Chondrocyte (in vitro differentiated cells): ENCODE measurements around the gene CXCR5. TPM values are rescaled to one million over a fixed set of nuclear protein-coding genes. Genes with fewer than 3 reads are reported as not detected.

Experiments
- DNase-seq: peaks from one replicate; pipeline ENCODE4 v3.0.0; 2021; ENCODE audit warnings: mixed read lengths, low spot score
- H3K27ac Mint-ChIP-seq: one replicate; pipeline ENCODE4 v1.8.0; 2021; ENCODE audit warnings: mild to moderate bottlenecking, moderate library complexity, mixed read lengths; ENCODE audit not compliant: unreplicated experiment
- H3K27me3 Mint-ChIP-seq: 2 replicates; pipeline ENCODE4 v1.8.0; 2021; ENCODE audit warnings: low read depth, mixed read lengths
- H3K36me3 Mint-ChIP-seq: 2 replicates; pipeline ENCODE4 v1.8.0; 2021; ENCODE audit warnings: low read depth, mixed read lengths
- H3K4me1 Mint-ChIP-seq: 2 replicates; pipeline ENCODE4 v1.8.0; 2021; ENCODE audit warnings: low read depth, mild to moderate bottlenecking, mixed read lengths
- H3K4me3 Mint-ChIP-seq: one replicate; pipeline ENCODE4 v1.8.0; 2021; ENCODE audit warnings: mild to moderate bottlenecking, moderate library complexity, mixed read lengths; ENCODE audit not compliant: unreplicated experiment
- H3K9me3 Mint-ChIP-seq: 2 replicates; pipeline ENCODE4 v1.8.0; 2021; ENCODE audit warnings: low read depth, mixed read lengths
- CTCF ChIP-seq: fragments of 200-600 bp; sonication (generic); IDR thresholded peaks from 2 replicates; pipeline ENCODE4 v1.5.0; 2021; ENCODE audit warnings: antibody characterized with exemption, mild to moderate bottlenecking, moderate library complexity
- total RNA-seq: library from RNA; stranded (reverse); gene quantifications from 3 replicates; pipeline ENCODE4 v1.2.1, GENCODE V29; 2021

Gene CXCR5
- total RNA-seq, 1 donor from 2014 or later: 0.07 TPM

DNA sequence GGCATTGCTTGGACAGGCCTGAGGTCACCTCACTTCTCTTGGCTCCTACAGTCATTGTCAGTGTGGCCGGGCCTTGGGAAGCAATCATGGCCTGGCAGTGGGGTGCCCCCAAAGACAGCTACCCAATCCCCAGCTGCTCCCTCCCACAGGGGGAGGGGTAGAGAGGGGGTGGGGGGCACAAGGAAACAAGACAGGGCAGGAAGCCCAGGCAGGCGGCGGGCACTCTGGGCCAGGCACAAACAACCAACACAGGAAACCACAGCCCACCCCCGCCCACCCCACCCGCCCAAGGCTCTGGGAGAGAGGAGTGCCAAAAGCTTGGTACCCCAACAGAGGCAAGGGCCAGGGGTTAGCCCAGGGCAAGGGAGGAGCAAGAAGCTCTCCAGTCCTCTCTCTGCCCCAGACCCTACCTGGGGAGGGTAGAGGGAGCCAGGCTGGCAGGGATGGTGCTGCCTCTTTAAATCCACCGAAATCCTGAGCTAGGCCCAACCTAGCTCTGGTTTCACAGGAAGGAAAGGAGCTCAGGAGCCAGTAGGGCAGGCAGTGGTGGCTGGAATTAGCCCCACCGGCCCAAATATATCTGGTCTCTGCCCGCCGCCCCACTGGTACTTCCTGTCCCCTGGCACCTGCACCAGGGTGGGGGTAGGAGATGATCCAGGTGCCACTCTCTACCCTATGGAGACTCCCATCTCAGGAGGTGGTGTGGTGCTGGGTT is 29.9 kb downstream of the CXCR5 start:
- no peak for TF ChIP-seq CTCF
- Mint-ChIP-seq H3K27ac (peak overlapping the region; percentile 100), H3K9me3 (no peaks in the 10 kb centered on the region), H3K27me3 (no peaks in the 10 kb centered on the region), H3K4me1 (peaks cover 91% of the 10 kb centered on the region), H3K4me3 (peak overlapping the region; percentile 40), H3K36me3 (no peaks in the 10 kb centered on the region)
- DNase-seq: no peak

DNA sequence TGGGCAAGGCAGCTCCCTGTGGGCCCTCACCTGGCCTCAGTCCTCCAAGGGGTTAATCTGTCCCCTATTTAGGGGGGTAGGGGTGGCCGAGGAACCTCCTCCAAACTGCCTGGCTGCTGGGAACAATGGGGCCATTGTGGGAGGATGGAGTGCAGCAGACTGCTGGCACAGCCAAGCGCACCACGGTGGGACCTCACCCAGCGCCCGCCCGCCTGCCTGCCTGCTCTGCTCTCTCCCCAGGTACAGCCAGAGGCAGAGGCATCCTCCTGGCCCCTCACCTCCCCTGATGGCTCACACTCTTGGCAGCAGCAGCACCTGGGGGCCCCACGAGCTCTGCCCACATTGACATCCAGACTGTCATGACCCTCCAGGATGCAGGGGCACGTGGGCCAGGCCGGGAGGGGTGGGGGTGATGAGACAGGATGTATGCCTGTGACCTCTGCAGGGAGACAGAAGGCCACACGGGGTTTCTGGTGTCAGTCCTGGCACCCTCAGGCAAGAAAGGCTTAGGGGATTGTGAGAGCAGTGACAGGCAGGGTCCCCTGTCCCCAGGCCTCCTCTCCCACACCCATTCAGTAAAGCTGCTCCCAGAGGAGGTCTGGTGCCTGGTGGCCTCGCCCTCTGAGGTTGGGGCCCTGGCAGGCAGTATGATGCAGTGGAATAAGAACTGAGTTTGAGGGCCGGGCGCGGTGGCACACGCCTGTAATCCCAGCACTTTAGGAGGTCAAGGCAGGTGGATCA is 30.7 kb downstream of the CXCR5 start:
- H3K36me3 Mint-ChIP-seq: no peaks in the 10 kb centered on the region
- H3K27me3 Mint-ChIP-seq: no peaks in the 10 kb centered on the region
- H3K4me1 Mint-ChIP-seq: peaks cover 91% of the 10 kb centered on the region
- TF ChIP-seq CTCF: no peak
- DNase-seq: no peak
- H3K4me3 Mint-ChIP-seq: peak overlapping the region; percentile 40
- no peaks in the 10 kb centered on the region for H3K9me3 Mint-ChIP-seq
- peak overlapping the region; percentile 100 for H3K27ac Mint-ChIP-seq

- TF ChIP-seq CTCF: no peak
- H3K36me3 Mint-ChIP-seq: no peaks in the 10 kb centered on the region
- peak overlapping the region; percentile 40 for H3K4me3 Mint-ChIP-seq
- peaks cover 91% of the 10 kb centered on the region for H3K4me1 Mint-ChIP-seq
- no peaks in the 10 kb centered on the region for H3K27me3 Mint-ChIP-seq
- DNase-seq: no peak
- H3K27ac Mint-ChIP-seq: peak overlapping the region; percentile 100
- H3K9me3 Mint-ChIP-seq: no peaks in the 10 kb centered on the region
Observed at GRCh38 chr11:118914987-118915386, 31.3 kb downstream of the CXCR5 start.

DNA sequence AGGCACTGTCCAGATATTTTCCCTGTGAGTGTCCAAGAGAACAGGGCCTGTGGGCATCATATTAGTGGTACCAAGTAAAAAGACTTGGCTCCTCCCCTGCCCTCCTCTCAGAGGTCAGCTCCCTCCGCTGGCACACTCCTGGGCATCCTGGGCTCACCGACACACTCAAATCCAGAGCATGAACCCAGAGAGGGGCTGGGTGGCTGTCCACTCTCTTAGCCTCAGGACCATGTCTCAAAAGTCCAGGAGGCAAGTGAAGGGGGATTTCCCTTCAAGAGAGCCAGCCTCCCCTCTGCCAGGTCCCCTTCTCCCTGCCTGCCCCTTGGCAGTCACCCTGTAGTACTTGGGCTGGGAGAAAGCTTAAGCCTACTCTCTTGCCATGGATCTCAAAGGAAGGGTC is 31.7 kb downstream of the CXCR5 start:
- peak overlapping the region; percentile 100 for H3K27ac Mint-ChIP-seq

More for the DNA sequence above, 31.7 kb downstream of the CXCR5 start:
- Mint-ChIP-seq H3K36me3 (no peaks in the 10 kb centered on the region), H3K9me3 (no peaks in the 10 kb centered on the region), H3K4me1 (peaks cover 95% of the 10 kb centered on the region), H3K4me3 (no peak overlapping the region), H3K27me3 (no peaks in the 10 kb centered on the region)
- no peak for TF ChIP-seq CTCF
- no peak for DNase-seq
